T-cell (primary cell): ENCODE data around the gene EEA1. TPM values are rescaled to one million over a fixed set of nuclear protein-coding genes. Genes with fewer than 3 reads are reported as not detected.
"Not testable (repeated sequence)": the region's sequence is repeated elsewhere in the genome, so short reads cannot be mapped to it uniquely, and the experiment has no call there.

Source experiments
- ATAC-seq, 4 experiments: fragments of 200-7000 bp in 3 of 4; fragments of 150-1000 bp in 1 of 4; cut with Tn5 transposase; replicated peaks in 1 of 4; 1 replicate in 3 of 4; 2 replicates in 1 of 4; pipeline ENCODE4 v1.10.0; 2021; ENCODE audit warnings: moderate library complexity in 3 of 4, mild to moderate bottlenecking in 2 of 4, moderate number of reproducible peaks in 1 of 4
- CTCF ChIA-PET, 2 donors: fragments of 300-600 bp; sonication (Branson Sonifier 250); formaldehyde crosslinking; loops; one replicate each; lab custom pipeline; 2022; ENCODE audit warnings: antibody characterized with exemption in 2 of 2; lab: Charles Lee
- POLR2A ChIA-PET, 2 donors: fragments of 300-600 bp; sonication (Branson Sonifier 250); formaldehyde crosslinking; loops; one replicate each; lab custom pipeline; 2022; ENCODE audit warnings: antibody characterized with exemption in 2 of 2; lab: Charles Lee
- DNase-seq, 35 experiments: peaks; one replicate each; pipeline versions ENCODE4 v3.0.0 to v3.0.0-alpha.2; 2013 to 2023
- H3K27ac ChIP-seq: one replicate; pipeline ENCODE4 v1.5.1; 2013; ENCODE audit warnings: low read length
- H3K27me3 ChIP-seq, 2 experiments: replicated peaks in 1 of 2; 1 replicate in 1 of 2; 2 replicates in 1 of 2; pipeline versions ENCODE4 v1.6.1 to v1.7.0; 2013; ENCODE audit warnings: low read length in 1 of 2, mixed read lengths in 1 of 2; ENCODE audit not compliant: control insufficient read depth in 2 of 2, insufficient read depth in 2 of 2; ENCODE audit errors: extremely low read depth in 1 of 2
- H3K36me3 ChIP-seq, 2 donors: 1 replicate in 1 of 2; 2 replicates in 1 of 2; pipeline versions ENCODE4 v1.6.1 to v1.7.0; 2013; ENCODE audit warnings: low read length in 1 of 2; ENCODE audit not compliant: control insufficient read depth in 2 of 2, insufficient read depth in 1 of 2; ENCODE audit errors: extremely low read depth in 1 of 2
- H3K4me1 ChIP-seq, 2 experiments: 1 replicate in 1 of 2; 2 replicates in 1 of 2; pipeline versions ENCODE4 v1.6.1 to v1.7.0; 2013; ENCODE audit warnings: low read length in 2 of 2, mixed read lengths in 1 of 2; ENCODE audit not compliant: insufficient read depth in 2 of 2, control insufficient read depth in 1 of 2; ENCODE audit errors: extremely low read depth in 1 of 2
- H3K4me3 ChIP-seq, 2 donors: 1 replicate in 1 of 2; 2 replicates in 1 of 2; pipeline versions ENCODE4 v1.5.1 to v1.7.0; 2013; ENCODE audit warnings: mild to moderate bottlenecking in 2 of 2, low read length in 1 of 2, moderate library complexity in 1 of 2; ENCODE audit not compliant: control insufficient read depth in 1 of 2; ENCODE audit errors: extremely low read depth in 1 of 2
- H3K9me3 ChIP-seq: 2 replicates; pipeline ENCODE4 v1.7.0; 2013
- H3K27ac Mint-ChIP-seq, 2 donors: one replicate each; pipeline ENCODE4 v1.8.0; 2020 to 2021; ENCODE audit warnings: mild to moderate bottlenecking in 2 of 2, mixed read lengths in 2 of 2
- H3K27me3 Mint-ChIP-seq, 2 donors: one replicate each; pipeline ENCODE4 v1.8.0; 2021 to 2022; ENCODE audit warnings: mixed read lengths in 2 of 2
- H3K36me3 Mint-ChIP-seq: one replicate; pipeline ENCODE4 v1.8.0; 2021; ENCODE audit warnings: mixed read lengths
- H3K4me1 Mint-ChIP-seq, 3 donors: one replicate each; pipeline ENCODE4 v1.8.0; 2020 to 2022; ENCODE audit warnings: mixed read lengths in 3 of 3, mild to moderate bottlenecking in 1 of 3
- H3K4me3 Mint-ChIP-seq, 3 donors: one replicate each; pipeline ENCODE4 v1.8.0; 2020 to 2022; ENCODE audit warnings: mild to moderate bottlenecking in 3 of 3, mixed read lengths in 3 of 3, moderate library complexity in 3 of 3
- H3K9me3 Mint-ChIP-seq, 3 donors: one replicate each; pipeline ENCODE4 v1.8.0; 2020 to 2022; ENCODE audit warnings: mixed read lengths in 3 of 3
- WGBS: methylation state at CpG from one replicate; pipeline ENCODE4 v1.1.5; 2013; ENCODE audit warnings: missing lambda C conversion rate; ENCODE audit not compliant: insufficient coverage; 5-methylcytosine and 5-hydroxymethylcytosine counted together
- total RNA-seq, 35 experiments: library from RNA in 6 of 35; stranded (reverse) in 6 of 35; fragments of 120-200 nt in 1 of 35; gene quantifications; one replicate each; pipeline versions ENCODE4 v1.2.1 to v1.2.4 and lab custom pipeline; 2013 to 2026

Gene EEA1
- total RNA-seq, 5 donors from 2014 or later (not counting 1 experiment from before 2014, with no cell fraction given) = 21.4 to 29.5 (median 23.5) TPM

DNA sequence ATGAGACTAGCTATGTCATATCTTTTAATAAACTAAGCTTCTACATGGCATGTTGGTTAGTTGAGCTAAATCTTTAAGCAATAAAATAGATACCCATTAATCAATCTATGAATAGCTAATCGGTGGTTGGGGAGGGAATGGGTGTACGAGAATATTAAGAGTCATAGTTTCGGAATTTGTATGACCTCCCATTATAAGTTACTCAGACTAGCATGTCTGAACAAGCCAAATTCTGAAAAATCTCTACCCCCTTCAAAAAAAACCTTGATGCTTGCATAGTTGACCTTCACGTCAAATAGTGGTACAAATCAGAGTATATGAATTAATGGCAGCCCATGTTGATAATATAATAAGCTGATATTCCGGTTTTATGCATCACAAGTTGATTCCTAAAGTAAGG lies 166.3 kb downstream of the EEA1 start:
- Histone ChIP-seq H3K36me3 (no peaks in the 10 kb centered on the region), H3K27ac (no peak overlapping the region), H3K9me3 (no peaks in the 10 kb centered on the region), H3K27me3 (no peaks in the 10 kb centered on the region), H3K4me1 (peaks cover 0 to under 1% of the 10 kb centered on the region in 2 experiments), H3K4me3 (no peak overlapping the region)
- CTCF ChIA-PET = interaction anchor here in 1 of 2 donors (0.5 kb wide), 1 partner anchor 838 kb away, joined by 4 read pairs; no protein-coding TSS in a partner anchor
- Mint-ChIP-seq H3K4me3 (no peak overlapping the region), H3K4me1 (peaks cover 0 to under 1% (median 0%) of the 10 kb centered on the region in 3 donors), H3K27ac (no peak overlapping the region), H3K27me3 (peaks cover 9 to 21% of the 10 kb centered on the region in 2 donors), H3K9me3 (no peaks in the 10 kb centered on the region), H3K36me3 (no peaks in the 10 kb centered on the region)
- POLR2A ChIA-PET = interaction anchor here in 1 of 2 donors (0.5 kb wide), 1 partner anchor 375 kb away, joined by 3 read pairs; no protein-coding TSS in a partner anchor
- no CpG with 5 or more reads among the region's 5 CpGs for WGBS
- DNase-seq = no peak
- ATAC-seq = no peak

DNA sequence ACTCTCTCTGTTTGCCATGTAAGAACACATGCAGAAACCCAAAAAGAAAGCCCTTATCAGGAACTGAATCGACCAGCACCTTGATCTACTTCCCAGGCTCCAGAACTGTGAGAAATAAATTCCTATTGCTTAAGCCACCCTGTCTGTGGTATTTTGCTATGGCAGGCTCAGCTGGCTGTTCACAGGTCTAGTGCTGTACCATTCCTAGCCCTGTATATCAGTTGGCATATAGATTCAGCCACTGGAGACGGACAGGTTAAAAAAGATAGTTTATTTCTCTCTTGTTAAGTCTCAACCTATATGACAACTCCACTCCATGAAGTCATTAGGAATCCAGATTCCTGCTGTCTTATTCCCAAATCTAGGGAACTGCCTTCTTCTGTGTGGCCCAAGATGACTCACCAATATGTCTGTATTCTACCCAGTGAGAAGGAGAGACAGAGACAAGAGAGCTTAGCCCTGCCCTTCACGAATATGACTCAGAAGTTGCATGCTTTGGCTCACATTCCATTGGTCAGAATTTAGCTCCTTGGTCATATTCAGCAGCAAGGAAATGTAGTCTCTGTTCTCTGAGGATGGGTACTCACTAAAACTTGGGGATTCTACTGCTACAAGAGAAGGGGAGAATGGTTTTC lies 169.3 kb downstream of the EEA1 start:
- no peaks in the 10 kb centered on the region for H3K36me3 Mint-ChIP-seq
- H3K9me3 Mint-ChIP-seq = no peaks in the 10 kb centered on the region
- CTCF ChIA-PET = no interaction called here
- H3K27ac Mint-ChIP-seq = no peak overlapping the region
- POLR2A ChIA-PET = no interaction called here
- DNase-seq = no peak
- WGBS = 83% methylated on average over 1 of the region's 3 CpGs
- no peak overlapping the region for H3K4me3 Mint-ChIP-seq
- ATAC-seq = no peak
- peaks cover 0 to 3% (median 0%) of the 10 kb centered on the region in 3 donors for H3K4me1 Mint-ChIP-seq
- peaks cover 21 to 33% of the 10 kb centered on the region in 2 donors for H3K27me3 Mint-ChIP-seq
- H3K27me3 ChIP-seq = no peaks in the 10 kb centered on the region
- peaks cover 0 to 4% of the 10 kb centered on the region in 2 experiments for H3K4me1 ChIP-seq
- H3K27ac ChIP-seq = no peak overlapping the region
- no peak overlapping the region for H3K4me3 ChIP-seq
- H3K9me3 ChIP-seq = no peaks in the 10 kb centered on the region
- H3K36me3 ChIP-seq = no peaks in the 10 kb centered on the region

DNA sequence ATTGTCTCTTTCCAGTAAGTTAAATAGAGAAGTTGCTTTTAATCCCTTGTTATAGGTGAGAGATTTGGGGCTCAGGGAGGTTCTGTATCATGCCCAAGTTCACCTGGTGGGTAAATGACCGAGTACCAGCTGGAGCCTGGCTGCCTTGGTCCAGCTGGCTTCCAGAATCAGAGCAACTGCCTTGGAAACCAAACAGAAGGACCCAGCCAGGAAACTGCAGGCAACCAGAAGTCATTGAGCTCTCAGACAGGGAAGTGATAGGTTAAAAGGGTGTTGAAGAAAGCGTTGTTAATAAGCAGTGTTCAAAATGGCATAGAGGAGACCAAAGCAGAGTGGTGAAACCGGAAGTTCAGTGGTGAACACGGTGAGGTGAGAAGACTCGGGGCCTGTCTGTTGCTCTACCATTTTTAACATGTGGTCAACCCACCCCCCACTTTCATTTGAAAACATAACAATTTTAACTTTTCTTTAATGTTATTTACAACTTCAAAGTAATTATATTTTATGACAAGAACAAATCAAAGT lies 171.4 kb downstream of the EEA1 start:
- peaks cover 0 to 4% of the 10 kb centered on the region in 2 experiments for H3K4me1 ChIP-seq
- no peak for ATAC-seq
- DNase-seq = peak in 1 of 35 experiments; percentile 1
- no peak overlapping the region for H3K4me3 ChIP-seq
- CTCF ChIA-PET = no interaction called here
- Mint-ChIP-seq H3K27ac (no peak overlapping the region), H3K9me3 (no peaks in the 10 kb centered on the region), H3K4me3 (no peak overlapping the region), H3K4me1 (peaks cover 0 to 3% (median 0%) of the 10 kb centered on the region in 3 donors), H3K36me3 (no peaks in the 10 kb centered on the region), H3K27me3 (peaks cover 21 to 27% of the 10 kb centered on the region in 2 donors)
- no peak overlapping the region for H3K27ac ChIP-seq
- H3K36me3 ChIP-seq = no peaks in the 10 kb centered on the region
- 100% methylated on average over 1 of the region's 5 CpGs for whole genome bisulfite sequencing
- POLR2A ChIA-PET = no interaction called here
- no peaks in the 10 kb centered on the region for H3K9me3 ChIP-seq
- no peaks in the 10 kb centered on the region for H3K27me3 ChIP-seq

GRCh38 chr12:92756898-92757596 lies 172.0 kb downstream of the EEA1 start:
- CTCF ChIA-PET = no interaction called here
- WGBS = 100% methylated on average over 1 of the region's 3 CpGs
- ATAC-seq = no peak

DNA sequence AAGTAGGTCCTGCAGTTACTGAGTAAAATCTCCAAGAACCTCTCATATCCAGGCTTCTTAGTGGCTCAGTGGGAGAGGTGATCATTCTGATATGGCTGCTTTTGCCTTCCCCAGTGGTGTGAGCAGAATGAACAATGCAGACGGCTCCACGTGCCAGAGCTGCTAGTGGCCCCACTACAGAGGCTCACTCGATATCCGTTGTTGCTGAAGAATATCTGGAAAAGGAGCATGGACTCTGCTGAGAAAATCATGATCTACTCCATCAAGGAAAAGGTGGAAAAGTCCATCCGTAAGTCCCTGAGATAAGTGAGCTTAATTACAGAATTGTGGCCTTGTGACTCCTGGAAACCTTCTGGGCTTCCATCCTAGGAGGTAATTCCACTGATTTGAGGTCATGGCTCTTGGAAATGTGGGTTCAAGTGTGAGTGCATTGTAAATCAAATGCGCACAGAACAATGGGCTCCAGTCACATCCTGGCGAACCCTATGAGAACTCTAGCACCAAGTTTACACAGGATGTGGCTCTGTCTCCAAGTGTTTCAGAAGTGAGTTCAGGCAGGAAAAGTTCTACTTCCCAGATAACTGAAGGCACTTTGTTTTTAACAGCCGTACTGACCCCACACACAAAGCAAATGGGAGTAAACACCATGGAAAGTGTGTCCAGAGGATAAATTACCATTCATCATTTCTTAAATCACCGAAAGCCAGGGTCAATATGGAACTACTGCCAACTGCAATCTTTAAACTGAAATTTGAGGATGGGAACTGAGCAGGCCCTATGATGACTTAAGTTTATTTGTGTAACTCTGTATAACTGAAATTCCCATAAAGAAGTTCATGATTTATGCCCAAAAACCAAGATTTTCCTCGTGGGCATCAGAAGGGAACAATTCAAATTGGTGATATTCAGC lies 174.9 kb downstream of the EEA1 start:
- peaks cover 22 to 25% of the 10 kb centered on the region in 2 donors for H3K27me3 Mint-ChIP-seq
- CTCF ChIA-PET = no interaction called here
- ATAC-seq (no peak), DNase-seq (no peak)
- peaks cover 0 to 4% of the 10 kb centered on the region in 2 experiments for H3K4me1 ChIP-seq
- no peak overlapping the region for H3K27ac ChIP-seq
- H3K27me3 ChIP-seq = peaks cover 0 to 8% of the 10 kb centered on the region in 2 experiments
- no peak overlapping the region for H3K4me3 ChIP-seq
- no peaks in the 10 kb centered on the region for H3K9me3 ChIP-seq
- 92% methylated on average over 4 of the region's 10 CpGs for whole genome bisulfite sequencing
- no peak overlapping the region for H3K27ac Mint-ChIP-seq
- H3K36me3 Mint-ChIP-seq = no peaks in the 10 kb centered on the region
- no peaks in the 10 kb centered on the region for H3K36me3 ChIP-seq
- peaks cover 0 to 3% (median 0%) of the 10 kb centered on the region in 3 donors for H3K4me1 Mint-ChIP-seq
- no peaks in the 10 kb centered on the region for H3K9me3 Mint-ChIP-seq
- H3K4me3 Mint-ChIP-seq = no peak overlapping the region
- POLR2A ChIA-PET = interaction anchor here in 1 of 2 donors (0.6 kb wide), 2 partner anchors 22 to 1379 kb away, joined by 3 read pairs; no protein-coding TSS in a partner anchor

More at GRCh38 chr12:92756898-92757596, 172.0 kb downstream of the EEA1 start:
- Histone ChIP-seq H3K36me3 (no peaks in the 10 kb centered on the region), H3K9me3 (no peaks in the 10 kb centered on the region), H3K4me3 (no peak overlapping the region), H3K27me3 (no peaks in the 10 kb centered on the region), H3K4me1 (peaks cover 0 to 4% of the 10 kb centered on the region in 2 experiments), H3K27ac (no peak overlapping the region)
- H3K4me1 Mint-ChIP-seq = peaks cover 0 to 3% (median 0%) of the 10 kb centered on the region in 3 donors
- H3K27ac Mint-ChIP-seq = no peak overlapping the region
- no peak for DNase-seq
- H3K4me3 Mint-ChIP-seq = no peak overlapping the region
- H3K9me3 Mint-ChIP-seq = no peaks in the 10 kb centered on the region
- no peaks in the 10 kb centered on the region for H3K36me3 Mint-ChIP-seq
- POLR2A ChIA-PET = interaction anchor here in 1 of 2 donors (0.6 kb wide), 1 partner anchor 14 kb away, joined by 4 read pairs; no protein-coding TSS in a partner anchor
- peaks cover 21 to 27% of the 10 kb centered on the region in 2 donors for H3K27me3 Mint-ChIP-seq

DNA sequence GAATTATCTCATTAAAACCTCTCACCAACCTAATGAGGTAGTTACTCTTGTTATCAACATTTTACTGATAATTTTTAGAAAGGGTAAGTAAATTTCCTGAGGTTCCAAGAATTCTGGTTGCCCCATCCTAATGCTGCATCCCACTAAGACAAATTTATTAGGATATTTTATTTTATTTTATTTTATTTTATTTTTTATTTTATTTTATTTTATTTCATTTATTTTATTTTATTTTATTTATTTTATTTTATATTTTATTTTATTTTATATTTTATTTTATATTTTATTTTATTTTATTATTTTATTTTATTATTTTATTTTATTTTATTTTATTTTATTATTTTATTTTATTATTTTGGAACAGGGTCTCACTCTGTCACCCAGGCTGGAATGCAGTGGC lies 179.4 kb downstream of the EEA1 start:
- POLR2A ChIA-PET, H3K4me1 ChIP-seq, H3K4me3 ChIP-seq, CTCF ChIA-PET, H3K27ac ChIP-seq, H3K4me3 Mint-ChIP-seq, H3K27ac Mint-ChIP-seq, H3K36me3 ChIP-seq, ATAC-seq, H3K9me3 ChIP-seq, H3K36me3 Mint-ChIP-seq, H3K27me3 Mint-ChIP-seq, H3K9me3 Mint-ChIP-seq, DNase-seq, H3K27me3 ChIP-seq: not testable (repeated sequence)
- H3K4me1 Mint-ChIP-seq = peaks cover 5 to 11% (median 5%) of the 10 kb centered on the region in 3 donors
